Gastrocnemius medialis (tissue), 4 donors: Measurements from ENCODE around the gene KDM2B. TPM values are rescaled to one million over a fixed set of nuclear protein-coding genes. Genes with fewer than 3 reads are reported as not detected.
"Not testable (repeated sequence)": the region's sequence is repeated elsewhere in the genome, so short reads cannot be mapped to it uniquely, and the experiment has no call there.

Experiments
- ATAC-seq, 2 donors: fragments of 150-250 bp; one replicate each; pipeline ENCODE4 v1.9.1; 2016
- DNase-seq, 2 donors: peaks; one replicate each; pipeline ENCODE4 v3.0.0-alpha.2; 2019
- H3K27ac ChIP-seq, 4 donors: fragments of 200-600 bp; sonication (generic); 1 replicate in 1 of 4; 2 replicates in 3 of 4; pipeline ENCODE4 v1.5.1; 2016 to 2018; ENCODE audit warnings: mild to moderate bottlenecking in 2 of 4, moderate library complexity in 1 of 4
- H3K27me3 ChIP-seq, 3 donors: fragments of 200-600 bp; sonication (generic) in 2 of 3; 1 replicate in 1 of 3; 2 replicates in 2 of 3; pipeline versions ENCODE4 v1.5.1 to v1.6.0; 2016 to 2019; ENCODE audit warnings: mild to moderate bottlenecking in 1 of 3, moderate library complexity in 1 of 3
- H3K36me3 ChIP-seq, 2 donors: fragments of 200-600 bp; sonication (generic) in 1 of 2; one replicate each; pipeline ENCODE4 v1.5.1; 2017 to 2018
- H3K4me1 ChIP-seq, 2 donors: fragments of 200-600 bp; sonication (generic) in 1 of 2; one replicate each; pipeline ENCODE4 v1.5.1; 2016 to 2017; ENCODE audit warnings: mild to moderate bottlenecking in 2 of 2
- H3K4me3 ChIP-seq, 4 donors: fragments of 200-600 bp; sonication (generic) in 3 of 4; 1 replicate in 1 of 4; 2 replicates in 3 of 4; pipeline ENCODE4 v1.5.1; 2016 to 2019; ENCODE audit warnings: mild to moderate bottlenecking in 2 of 4
- H3K9me3 ChIP-seq, 3 donors: fragments of 200-600 bp; sonication (generic) in 2 of 3; 1 replicate in 1 of 3; 2 replicates in 2 of 3; pipeline ENCODE4 v1.5.1; 2016 to 2019
- CTCF ChIP-seq, 5 experiments: fragments of 450-650 bp in 3 of 5; fragments of 200-600 bp in 2 of 5; sonication (generic) in 2 of 5; IDR thresholded peaks in 4 of 5; conservative IDR thresholded peaks in 1 of 5; 1 replicate in 4 of 5; 2 replicates in 1 of 5; pipeline ENCODE4 v1.5.1; 2016 to 2019; ENCODE audit warnings: antibody characterized with exemption in 5 of 5, mild to moderate bottlenecking in 3 of 5, moderate library complexity in 3 of 5
- POLR2A ChIP-seq, 2 donors: fragments of 450-650 bp; IDR thresholded peaks; one replicate each; pipeline ENCODE4 v1.6.1; 2017; ENCODE audit warnings: antibody characterized with exemption in 2 of 2, mild to moderate bottlenecking in 2 of 2, moderate library complexity in 2 of 2
- in situ Hi-C, 4 donors: fragments of 200-750 bp; cut with MboI; loops; one replicate each; pipeline versions ENCODE4 v1.15.0 to v1.8.0; 2017; ENCODE audit warnings: low sequenced_read_pairs in 4 of 4
- intact Hi-C: fragments of 100-400 bp; cut with DNase I; formaldehyde crosslinking; loops from one replicate; pipeline ENCODE4 v1.15.1; 2023; ENCODE audit warnings: low total_unique reads
- total RNA-seq, 4 donors: library from RNA; depleted of rRNA; stranded (reverse); fragments of >200 nt; gene quantifications; one replicate each; pipeline versions ENCODE4 v1.1.0 to v1.2.3, GENCODE V29; 2016

KDM2B gene
- total RNA-seq, 4 donors from 2014 or later = 4.8 to 9.4 (median 8.3) TPM

GRCh38 chr12:121391619-121392324 is 189.1 kb downstream of the KDM2B start:
- ATAC-seq (no peak), DNase-seq (no peak)
- intact Hi-C loops (no loop called here), in situ Hi-C loops (no loop called here)
- Histone ChIP-seq H3K9me3 (no peaks in the 10 kb centered on the region), H3K4me1 (peaks cover 0 to 3% of the 10 kb centered on the region in 2 donors), H3K4me3 (no peak overlapping the region), H3K27ac (no peak overlapping the region), H3K36me3 (no peaks in the 10 kb centered on the region), H3K27me3 (no peaks in the 10 kb centered on the region)
- TF ChIP-seq POLR2A (IDR thresholded peaks at IDR 0.05) (no peak), CTCF (IDR thresholded peaks at IDR 0.05 in 4 of 5, conservative IDR thresholded peaks at IDR 0.05 in 1 of 5) (no peak)

- no peaks in the 10 kb centered on the region for H3K9me3 ChIP-seq
- H3K4me1 ChIP-seq = no peaks in the 10 kb centered on the region
- ATAC-seq = no peak
- H3K36me3 ChIP-seq = no peaks in the 10 kb centered on the region
- intact Hi-C loops = no loop called here
- H3K27ac ChIP-seq = no peak overlapping the region
- H3K27me3 ChIP-seq = no peaks in the 10 kb centered on the region
- no peak overlapping the region for H3K4me3 ChIP-seq
- in situ Hi-C loops = no loop called here
- no peak for DNase-seq
- TF ChIP-seq CTCF (IDR thresholded peaks at IDR 0.05 in 4 of 5, conservative IDR thresholded peaks at IDR 0.05 in 1 of 5) = no peak
These were observed 190.0 kb downstream of the KDM2B start for GRCh38 chr12:121390856-121391255.

GRCh38 chr12:121388421-121388981 is 192.3 kb downstream of the KDM2B start:
- Histone ChIP-seq H3K4me3 (no peak overlapping the region), H3K27ac (no peak overlapping the region), H3K27me3 (no peaks in the 10 kb centered on the region), H3K4me1 (no peaks in the 10 kb centered on the region), H3K9me3 (no peaks in the 10 kb centered on the region), H3K36me3 (no peaks in the 10 kb centered on the region)
- ATAC-seq (no peak), DNase-seq (no peak)
- TF ChIP-seq CTCF (IDR thresholded peaks at IDR 0.05 in 4 of 5, conservative IDR thresholded peaks at IDR 0.05 in 1 of 5) (no peak), POLR2A (IDR thresholded peaks at IDR 0.05) (no peak)
- in situ Hi-C loops = no loop called here
- intact Hi-C loops = no loop called here

GRCh38 chr12:121384891-121385290 is 195.9 kb downstream of the KDM2B start:
- H3K36me3 ChIP-seq, H3K27me3 ChIP-seq, H3K9me3 ChIP-seq, H3K4me1 ChIP-seq, DNase-seq, in situ Hi-C loops, ATAC-seq, H3K4me3 ChIP-seq, H3K27ac ChIP-seq, intact Hi-C loops: not testable (repeated sequence)

GRCh38 chr12:121383601-121384021 is 197.2 kb downstream of the KDM2B start:
- H3K4me3 ChIP-seq = no peak overlapping the region
- ATAC-seq = no peak
- intact Hi-C loops = no loop called here
- no peaks in the 10 kb centered on the region for H3K4me1 ChIP-seq
- in situ Hi-C loops = no loop called here
- no peak for DNase-seq
- no peak for TF ChIP-seq CTCF (IDR thresholded peaks at IDR 0.05 in 4 of 5, conservative IDR thresholded peaks at IDR 0.05 in 1 of 5)
- no peak for TF ChIP-seq POLR2A (IDR thresholded peaks at IDR 0.05)
- H3K27me3 ChIP-seq = no peaks in the 10 kb centered on the region
- no peak overlapping the region for H3K27ac ChIP-seq
- H3K9me3 ChIP-seq = no peaks in the 10 kb centered on the region
- no peaks in the 10 kb centered on the region for H3K36me3 ChIP-seq
